ENCODE results near the gene TTC7B.

TTC7B gene

DNA sequence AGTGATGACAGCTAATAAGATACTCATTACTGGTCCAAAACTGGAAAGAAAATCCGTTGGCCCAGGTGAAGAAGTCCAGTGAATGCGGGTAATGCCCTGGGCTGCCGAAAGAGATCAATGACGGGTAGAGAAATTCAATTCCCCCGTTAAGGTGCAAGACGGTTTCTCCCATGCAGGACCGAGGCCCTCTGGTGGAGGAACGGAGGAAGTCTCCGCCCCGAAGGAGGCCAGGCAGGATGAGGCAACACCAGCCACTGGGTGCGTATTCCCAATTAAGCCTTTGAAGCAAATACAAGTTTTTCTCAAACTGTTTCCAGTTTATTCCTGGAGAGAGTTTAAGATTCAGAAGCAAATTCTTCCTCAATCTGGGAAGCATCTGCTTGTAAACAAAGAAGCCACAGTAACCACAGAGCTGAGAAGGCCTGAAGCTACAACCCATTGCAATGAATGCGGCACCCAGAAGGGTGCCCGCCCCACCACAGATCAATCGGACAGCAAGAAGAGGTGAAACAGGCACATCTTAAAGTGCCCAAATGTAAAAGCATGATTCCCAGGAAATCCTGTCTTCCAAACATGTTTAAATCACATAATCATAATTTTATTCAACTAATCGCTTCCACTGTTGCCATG is 118.5 kb downstream of the TTC7B start:
- DNase-seq = peak; percentile 66

DNA sequence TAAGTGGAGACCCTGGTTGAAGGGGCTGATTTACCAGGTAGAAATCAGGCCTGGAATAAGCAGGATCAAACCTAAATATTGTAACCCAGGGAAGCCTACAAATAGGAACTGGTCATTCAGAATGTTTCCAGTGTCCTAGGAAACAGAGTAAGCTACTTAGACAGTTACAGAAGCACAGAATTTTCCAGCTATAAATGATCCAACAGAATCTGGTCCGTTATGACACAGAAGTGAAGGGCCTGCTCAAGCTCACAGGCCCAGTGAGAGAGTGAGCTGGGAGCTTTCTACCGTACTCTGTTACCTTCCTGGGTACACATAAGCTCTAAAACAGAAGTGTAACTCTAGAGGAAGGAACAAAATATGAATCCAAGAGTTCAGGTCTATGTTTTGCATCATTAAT is 119.1 kb downstream of the TTC7B start:
- DNase-seq = no peak

DNA sequence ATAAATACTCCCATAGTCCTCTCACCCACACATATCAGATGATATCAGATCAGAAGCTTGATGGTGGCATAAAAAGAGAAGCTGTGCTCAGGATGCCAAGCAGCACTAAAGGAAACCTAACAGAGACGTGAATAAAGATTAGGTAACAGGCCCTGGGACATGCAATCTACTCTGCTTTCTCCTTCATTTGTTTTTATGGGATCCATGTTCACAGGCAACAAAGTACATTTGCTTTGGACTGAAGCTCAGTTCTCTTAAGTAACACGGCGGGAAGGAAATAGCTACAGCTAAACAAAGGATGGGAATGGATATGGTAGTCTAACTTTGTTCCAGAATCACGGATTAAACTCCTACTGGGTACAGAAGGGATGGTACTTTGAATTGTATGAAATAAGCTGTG is 119.5 kb downstream of the TTC7B start:
- DNase-seq = no peak

DNA sequence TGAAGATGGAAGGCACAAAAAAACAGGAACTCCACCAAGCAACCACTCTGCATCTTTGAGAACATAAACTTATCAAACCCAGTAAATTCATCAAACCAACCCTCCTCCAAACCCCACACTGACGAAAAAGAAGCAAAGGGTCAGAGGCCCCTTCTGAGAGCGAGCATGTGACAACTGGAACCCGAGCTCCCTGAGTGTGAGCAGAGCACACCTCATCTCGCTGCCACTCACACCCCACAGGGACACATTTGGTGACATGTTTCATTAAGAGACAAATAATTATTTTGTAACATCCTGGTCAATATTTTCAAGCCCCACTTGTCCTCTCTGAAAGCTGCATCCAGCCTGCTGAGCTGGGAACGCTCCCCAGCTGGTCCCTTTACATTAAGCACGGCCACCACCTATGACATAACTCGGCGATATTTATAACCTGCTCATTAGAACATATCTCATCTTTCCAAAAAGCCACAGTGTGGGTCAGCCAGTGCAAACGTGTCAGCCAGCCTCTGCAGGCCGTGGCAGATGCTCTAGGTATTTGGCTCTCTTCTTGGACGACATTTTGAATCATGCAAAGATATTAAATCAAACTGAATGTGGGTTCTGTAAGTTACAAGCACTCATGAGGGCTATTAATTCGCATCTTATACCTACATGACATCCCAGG is 120.1 kb downstream of the TTC7B start:
- no peak for DNase-seq

DNA sequence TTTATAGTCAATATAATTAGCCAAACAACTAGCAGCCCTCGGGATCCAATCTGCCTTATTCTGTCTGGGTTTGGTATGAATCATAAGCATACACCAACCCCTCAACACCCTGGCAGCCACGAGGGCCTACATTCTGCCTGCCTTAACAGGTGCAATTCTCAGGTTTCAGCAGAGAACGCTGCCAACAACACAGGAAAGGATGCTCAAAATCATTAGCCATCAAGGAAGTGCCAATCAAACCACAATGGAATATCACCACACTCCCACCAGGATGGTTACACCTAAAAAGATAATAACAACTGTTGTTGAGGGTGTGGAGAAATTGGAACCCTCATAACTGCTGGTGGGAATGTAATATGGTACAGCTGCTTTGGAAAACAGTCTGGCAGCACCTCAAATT is 122.8 kb downstream of the TTC7B start:
- DNase-seq = no peak

DNA sequence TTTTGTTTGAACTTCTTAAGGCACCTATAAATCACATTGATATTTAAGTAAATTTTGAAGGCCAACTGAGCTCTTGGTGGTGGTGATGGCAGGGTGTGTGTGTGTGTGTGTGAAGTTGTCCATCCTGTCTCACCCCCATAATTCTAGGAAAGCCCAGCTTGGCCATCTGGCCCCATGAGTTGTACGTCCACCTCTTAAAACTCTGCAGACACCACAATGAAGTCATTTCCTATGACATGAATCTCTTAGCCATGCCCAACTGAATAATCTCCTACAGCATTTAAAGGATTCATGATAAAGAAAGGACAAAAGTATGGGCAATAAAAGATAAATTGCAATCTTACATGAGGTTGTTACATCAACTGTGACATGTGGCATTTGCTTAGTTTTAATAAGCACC is 123.4 kb downstream of the TTC7B start:
- no peak for DNase-seq

DNA sequence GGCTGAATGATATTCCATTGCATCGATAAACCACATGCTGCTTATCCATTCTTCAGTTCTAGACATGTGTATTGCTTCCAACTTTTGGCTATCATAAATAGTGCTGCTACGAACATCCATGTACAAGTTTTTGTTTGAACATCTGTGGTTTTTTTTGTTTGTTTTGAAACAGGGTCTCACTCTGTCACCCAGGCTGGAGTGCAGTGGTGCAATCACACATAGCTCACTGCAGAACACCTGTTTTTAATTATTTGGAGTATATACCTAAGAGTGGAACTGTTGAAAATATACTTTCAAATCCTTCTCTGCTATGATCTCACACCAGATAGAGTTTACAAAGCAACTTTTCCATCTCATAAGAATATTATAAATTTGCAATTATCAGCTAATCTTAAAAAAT is 124.2 kb downstream of the TTC7B start:
- DNase-seq = no peak

DNA sequence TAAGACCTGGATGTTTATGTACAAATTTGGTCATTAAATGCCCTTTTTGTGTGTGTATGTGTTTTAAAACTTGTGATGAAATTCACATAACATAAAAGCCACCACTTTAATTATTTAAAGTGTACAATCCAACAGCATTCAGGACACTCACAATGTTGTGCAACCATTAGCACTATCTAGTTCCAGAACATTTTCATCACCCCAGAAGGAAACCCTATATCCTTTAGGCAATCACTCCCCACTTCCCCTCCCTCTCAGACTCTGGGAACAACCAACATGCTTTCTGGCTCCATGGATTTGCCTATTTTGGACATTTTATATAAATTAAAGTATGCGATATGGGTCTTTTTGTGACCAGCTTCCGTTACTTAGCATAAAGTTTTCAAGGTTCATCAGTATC is 124.6 kb downstream of the TTC7B start:
- DNase-seq = no peak

DNA sequence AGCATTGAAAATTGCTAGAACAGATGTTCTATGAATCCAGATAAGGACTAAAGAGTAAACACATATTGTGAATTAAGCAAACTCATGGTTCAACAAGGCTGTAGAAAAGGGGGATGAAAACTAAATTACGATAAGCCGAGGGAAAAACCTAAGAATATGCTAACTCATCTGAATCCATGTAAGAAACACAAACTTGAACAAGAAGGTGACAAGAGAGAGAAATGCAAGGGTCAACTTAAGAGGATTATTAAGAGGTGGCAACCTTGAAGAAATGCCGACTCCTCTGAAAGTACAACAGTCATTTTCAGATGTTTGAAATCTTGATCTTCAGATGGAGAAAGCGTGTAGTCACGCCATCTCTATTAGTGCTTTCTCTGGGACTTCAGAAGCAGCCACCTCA is 128.6 kb downstream of the TTC7B start:
- DNase-seq = no peak

DNA sequence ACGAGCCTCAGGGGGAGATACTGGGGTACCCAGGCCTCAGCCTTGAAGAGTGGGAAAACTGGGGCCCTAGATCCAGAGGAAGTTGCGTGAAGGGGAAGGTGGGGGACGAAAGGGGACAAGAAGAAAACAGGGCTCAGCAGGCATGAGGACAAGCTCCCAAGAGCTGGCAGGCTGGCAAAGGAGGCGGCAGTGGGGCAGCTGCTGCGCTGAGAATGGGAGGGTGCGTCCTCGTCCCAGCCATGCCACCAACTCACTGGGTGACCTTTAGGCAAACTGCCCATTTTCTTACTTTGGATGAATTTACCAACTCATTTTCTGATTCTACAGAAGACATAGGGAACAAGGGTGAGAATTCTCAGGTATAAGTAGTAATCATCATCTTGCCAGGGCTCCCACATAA is 133.6 kb downstream of the TTC7B start:
- DNase-seq = no peak

DNA sequence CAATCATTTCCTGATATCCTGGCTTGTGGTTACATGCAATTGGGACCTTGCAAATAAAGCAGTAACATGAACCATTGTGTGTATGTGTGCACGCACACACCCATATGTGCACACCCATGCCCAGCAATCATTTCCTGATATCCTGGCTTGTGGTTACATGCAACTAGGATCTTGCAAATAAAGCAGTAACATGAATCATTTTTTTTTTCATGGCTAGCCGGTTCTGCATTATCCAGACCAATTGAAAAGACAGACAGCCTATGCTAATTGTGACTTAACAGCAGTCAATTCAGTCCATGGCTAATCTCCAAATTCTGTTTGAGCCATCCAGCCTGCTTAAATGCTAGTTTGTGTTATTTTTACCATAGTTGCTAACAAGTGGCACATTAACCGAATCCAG is 134.3 kb downstream of the TTC7B start:
- no peak for DNase-seq

DNA sequence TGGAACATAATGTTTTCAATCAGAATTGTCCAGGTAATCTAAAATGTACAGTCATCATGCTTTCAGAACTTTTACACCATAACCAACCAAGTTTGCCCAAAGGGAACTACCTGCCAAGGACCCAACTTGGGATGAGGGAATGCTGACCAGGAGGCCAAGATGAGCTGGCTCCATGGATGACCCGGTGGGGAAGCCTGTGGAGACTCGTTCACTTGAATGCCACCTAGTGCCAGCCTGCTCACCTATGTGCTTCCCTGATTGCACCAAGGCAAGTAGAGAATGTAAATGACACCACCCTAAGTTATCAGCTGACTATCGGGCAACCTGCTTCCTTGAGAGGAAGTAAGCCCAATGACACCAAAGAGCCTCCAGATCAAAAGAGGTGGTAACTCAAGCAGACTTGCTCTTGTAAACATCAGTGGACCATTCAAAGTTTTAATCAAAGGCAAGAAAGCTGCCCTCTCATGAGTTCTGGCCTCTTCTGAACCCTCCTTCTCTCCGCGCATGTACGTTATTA is 137.3 kb downstream of the TTC7B start:
- no peak for DNase-seq

DNA sequence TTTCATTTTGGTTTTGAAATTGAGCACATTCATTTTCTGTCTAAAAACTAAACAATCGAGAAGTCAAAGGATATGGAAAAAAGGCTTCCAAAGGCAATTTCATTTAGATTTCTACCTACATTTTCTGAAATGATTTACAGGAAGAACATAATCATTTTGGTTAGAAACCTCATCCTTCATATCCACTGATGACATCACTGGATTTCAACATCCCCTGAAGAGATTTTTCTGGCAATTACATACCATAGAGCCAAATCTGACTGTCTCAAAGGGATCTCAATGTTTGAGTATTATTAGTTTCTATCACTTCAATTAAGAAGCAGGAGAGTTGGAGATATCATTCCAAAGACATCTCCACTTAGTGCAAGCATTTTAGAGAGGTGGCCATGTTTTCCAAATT is 137.8 kb downstream of the TTC7B start:
- DNase-seq = no peak

DNA sequence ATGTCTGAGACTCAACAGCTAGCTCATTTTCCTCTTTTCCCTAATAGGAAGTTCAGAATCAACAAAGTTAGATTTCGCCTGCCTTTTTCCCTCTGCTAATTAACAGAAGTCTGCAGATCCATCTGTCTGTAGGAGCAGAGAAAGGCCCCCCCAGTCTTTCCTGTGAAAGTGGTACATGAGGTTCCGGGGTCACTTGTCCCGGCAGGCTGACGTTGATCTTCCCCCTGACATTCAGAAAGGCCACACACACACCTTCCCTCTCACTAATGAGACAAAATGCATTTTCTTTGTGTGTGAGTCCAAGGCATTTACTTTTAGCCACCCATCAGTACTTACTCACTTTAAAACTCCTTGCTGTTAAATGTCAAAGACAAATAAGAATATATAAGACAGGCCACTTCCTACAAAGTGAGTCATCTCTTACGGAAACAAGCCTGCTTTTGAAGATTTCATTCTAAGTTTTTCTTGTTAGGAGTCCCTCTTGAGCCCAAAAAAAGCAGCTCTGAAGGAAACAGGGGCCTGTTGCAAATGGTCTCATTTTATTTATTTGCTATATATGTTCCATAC is 138.7 kb downstream of the TTC7B start:
- no peak for DNase-seq

DNA sequence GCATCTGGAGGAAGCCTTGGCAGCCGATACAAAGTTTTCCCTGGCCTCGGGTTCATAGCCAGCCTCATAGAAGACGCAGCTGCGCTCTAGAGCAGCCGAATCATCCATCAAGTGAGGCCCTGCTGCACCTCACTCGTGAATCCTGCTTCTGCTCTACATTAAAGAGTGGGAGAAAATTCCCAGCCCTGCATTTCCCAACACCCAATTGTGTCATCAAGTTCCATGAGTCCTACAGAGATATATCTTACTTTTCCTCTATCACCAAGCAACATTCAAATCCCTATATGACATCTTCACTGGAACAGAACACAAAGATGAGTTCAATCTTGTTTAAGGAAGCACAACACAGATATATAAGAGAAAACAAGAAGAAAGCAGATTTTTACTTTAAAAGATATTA is 139.3 kb downstream of the TTC7B start:
- DNase-seq = no peak

DNA sequence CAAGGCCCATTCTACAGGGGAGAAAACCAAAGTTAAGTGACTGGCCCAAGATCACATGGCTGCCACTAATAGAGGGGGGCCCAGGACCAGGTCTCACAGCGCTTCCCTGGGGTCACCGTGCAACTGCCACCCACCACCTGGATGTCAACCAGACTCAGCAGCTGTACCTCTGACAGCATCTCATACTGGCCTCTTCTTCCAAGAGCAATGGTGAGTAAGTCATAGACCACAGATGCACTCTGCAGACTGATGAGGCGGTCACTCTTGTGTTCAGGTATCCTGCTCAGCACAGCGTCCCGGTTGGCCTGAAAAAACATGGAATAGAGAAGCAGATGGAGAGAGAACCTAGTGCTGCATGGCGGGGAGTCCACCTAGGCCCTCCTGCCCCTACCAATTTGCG is 139.9 kb downstream of the TTC7B start:
- no peak for DNase-seq

DNA sequence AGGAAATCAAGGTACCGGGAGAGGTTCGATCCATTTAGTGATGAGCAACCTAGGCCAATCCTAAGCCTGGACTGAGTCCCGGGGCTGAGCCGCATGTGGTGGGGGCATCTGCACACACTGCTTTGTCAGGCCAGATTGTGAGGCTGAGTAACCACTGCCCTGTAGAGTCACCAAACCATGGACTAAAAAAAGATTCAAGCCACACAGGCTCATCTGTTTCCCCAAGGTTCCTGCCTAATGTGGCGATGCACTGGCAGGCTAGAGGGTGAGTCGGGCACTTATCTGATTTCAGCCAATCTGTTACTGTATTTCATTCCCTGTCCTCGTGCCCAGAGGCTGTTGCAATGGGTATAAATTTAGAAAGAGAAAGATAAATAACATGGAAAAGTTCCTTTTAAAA is 140.8 kb downstream of the TTC7B start:
- DNase-seq = no peak

DNA sequence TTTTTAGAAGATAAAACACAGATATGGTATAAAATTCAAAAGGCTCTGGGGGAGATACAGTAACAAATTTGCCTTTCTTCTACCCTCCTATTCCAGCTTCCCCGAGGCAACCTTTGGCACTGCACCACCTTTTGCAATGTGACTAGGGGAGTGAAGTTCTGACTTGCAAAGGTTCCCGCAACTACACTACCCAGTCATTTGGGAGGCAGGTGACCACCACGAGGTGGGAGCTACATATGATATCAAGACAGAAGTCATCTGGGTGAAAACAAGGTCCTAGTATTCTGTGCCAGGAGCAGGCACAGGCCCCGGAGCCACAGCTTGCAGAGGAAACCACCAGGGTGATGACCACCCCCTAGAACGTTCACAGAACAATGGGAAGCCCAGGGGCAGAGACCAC is 141.5 kb downstream of the TTC7B start:
- no peak for DNase-seq

DNA sequence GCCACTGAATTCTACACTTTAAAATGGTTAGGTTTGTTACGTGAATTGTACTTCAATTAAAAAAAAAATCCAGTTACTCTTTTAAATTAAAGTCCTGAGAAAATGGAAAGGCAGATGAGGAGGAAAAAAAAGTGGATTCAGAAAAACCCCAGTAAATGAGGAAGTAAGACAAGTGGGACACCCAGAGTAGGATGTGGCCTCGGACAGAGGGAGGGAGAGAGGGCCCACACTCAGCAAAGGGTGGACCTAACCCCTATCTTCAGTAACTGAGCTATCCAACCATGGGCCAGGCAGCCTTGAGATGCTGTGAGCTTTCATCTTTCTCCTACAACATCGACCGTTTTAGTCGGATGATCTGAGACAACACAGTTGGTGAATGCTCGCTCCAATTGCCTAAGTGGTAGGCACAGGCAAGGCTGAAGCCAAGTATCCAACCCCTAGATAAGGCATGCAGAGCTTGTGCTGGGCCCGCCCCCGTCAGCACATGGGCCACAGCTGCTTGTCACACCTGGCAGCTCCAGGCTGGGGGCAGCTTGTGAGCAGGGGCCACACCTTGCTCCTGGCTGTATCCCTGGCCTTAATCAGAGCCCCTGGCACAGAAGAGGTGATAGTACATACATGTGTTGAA is 142.1 kb downstream of the TTC7B start:
- no peak for DNase-seq

DNA sequence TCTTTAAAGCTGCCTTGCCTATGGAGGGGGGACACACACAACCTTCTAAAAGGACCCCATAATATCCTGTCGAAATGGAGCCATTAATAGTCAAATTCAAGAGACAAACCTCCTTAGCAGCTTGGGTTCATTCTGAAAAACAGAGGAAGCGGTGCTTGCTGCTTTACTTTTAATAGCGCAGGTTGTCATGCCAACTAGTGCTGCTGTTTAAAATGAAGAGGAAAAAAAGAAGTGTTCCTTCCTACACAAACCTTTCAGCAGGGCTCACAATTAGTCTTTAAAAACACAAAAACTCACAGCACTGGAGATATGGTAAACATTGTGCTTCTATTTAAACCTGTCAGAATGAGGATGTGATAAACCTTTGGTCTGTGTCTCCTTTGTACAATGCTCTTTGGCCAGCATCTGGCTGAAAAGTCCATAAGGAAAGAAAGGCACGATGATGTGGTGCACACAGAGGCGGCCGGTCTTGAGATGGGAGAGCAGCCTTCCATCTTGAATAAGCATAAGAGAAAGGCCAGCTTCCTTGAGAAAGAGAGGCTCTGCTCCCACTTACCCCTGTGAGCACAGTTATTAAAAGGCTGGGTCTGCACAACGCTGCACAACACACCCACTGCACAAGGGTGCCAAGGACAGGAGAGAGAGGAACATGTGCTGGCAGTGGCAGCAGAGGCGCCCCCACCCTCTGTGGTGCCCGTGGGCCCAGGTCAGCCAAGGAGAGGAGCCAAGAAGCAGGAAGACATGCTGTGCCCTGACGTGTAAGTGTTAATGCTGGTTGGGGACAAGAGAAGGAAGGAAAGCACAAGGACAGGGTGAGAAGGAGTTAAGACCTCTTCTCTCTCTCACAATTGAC is 144.6 kb downstream of the TTC7B start:
- no peak for DNase-seq

DNA sequence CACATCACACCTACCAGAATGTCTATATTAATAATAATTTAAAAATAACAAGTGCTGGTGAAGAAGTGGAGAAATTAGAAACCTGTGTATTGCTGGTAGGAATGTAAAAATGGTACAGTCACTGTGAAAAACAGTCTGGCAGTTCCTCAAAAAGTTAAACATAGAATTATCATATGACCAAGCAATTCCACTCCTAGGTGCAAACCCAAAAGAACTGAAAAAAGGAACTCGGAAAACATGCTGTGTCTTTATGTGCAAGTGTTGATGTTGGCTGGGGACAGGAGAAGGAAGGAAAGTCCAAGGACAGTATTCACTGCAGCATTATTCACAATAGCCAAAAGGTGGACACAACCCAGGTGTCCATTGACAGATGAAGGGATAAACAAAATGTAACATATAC is 146.5 kb downstream of the TTC7B start:
- DNase-seq = no peak

DNA sequence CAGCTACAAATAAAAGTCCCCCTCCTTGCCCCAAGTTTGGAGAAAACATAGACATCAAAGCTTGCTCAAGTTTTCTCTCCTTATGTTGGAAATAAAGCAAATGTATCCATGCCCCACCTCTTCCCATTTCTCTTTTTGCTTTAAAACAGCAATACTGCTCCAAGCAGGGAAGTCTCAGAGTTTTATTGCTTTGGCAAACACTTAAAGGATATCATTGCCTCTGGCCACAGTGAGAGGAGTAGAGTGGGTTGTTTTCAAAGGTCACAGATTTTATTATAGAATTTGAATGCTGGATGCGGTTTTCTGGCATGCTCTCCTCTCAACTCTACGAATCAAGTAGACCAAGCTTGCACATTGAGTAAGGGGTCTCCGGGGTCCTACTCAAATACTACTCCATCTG is 149.7 kb downstream of the TTC7B start:
- no peak for DNase-seq

DNA sequence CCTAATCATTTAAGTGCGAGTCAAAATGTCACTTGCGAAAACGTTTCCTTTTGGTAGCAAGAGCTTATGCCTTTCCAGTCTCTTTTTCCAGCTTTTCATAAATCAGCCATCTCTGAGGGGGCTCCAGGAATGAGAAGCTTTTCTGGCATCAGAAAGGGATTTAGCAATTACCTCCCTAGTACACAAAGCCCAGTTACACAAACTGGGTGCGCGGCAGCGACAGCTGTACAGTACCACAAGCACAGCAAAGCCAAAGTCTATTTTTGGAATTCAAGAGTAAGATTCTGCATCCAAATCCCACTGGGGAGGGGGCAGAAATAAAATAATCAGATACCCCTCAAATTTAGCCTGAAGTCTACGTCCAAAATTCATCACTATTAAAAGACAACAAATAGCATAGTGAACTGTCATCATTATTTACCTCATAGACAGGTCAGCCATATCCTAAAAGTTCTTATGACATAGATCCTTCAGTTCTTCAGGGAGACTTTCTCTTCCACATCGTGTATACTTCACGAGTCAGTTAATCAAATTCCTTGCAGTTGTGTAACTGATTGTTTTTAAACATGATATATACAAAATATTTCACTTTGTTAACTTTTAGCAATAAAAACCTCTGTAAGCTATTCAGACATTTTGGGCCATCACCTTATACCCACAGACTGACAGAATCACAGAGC is 150.8 kb downstream of the TTC7B start:
- no peak for DNase-seq

Measured in activated CD4-positive, alpha-beta T cell treated with anti-CD3 and anti-CD28 coated beads for 1 hour (primary cell).